ENCODE results near the gene EGFL8.

The EGFL8 gene

GRCh38 chr6:32167154-32167760 is 2.9 kb downstream of the EGFL8 start:
- no peak for DNase-seq (ENCODE audit: low read depth)
- H3K4me3 ChIP-seq (ENCODE audit: control insufficient read depth, low read depth, low read length), result no peak overlapping the region
- TF ChIP-seq, protein P1, sequence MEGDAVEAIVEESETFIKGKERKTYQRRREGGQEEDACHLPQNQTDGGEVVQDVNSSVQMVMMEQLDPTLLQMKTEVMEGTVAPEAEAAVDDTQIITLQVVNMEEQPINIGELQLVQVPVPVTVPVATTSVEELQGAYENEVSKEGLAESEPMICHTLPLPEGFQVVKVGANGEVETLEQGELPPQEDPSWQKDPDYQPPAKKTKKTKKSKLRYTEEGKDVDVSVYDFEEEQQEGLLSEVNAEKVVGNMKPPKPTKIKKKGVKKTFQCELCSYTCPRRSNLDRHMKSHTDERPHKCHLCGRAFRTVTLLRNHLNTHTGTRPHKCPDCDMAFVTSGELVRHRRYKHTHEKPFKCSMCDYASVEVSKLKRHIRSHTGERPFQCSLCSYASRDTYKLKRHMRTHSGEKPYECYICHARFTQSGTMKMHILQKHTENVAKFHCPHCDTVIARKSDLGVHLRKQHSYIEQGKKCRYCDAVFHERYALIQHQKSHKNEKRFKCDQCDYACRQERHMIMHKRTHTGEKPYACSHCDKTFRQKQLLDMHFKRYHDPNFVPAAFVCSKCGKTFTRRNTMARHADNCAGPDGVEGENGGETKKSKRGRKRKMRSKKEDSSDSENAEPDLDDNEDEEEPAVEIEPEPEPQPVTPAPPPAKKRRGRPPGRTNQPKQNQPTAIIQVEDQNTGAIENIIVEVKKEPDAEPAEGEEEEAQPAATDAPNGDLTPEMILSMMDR (IDR thresholded peaks at IDR 0.05; ENCODE audit: control insufficient read depth, insufficient read depth, low read depth, low read length, missing control alignments), result no peak

- no peak overlapping the region for H3K4me3 ChIP-seq (ENCODE audit: control insufficient read depth, low read depth, low read length)
- TF ChIP-seq, protein P1 (IDR thresholded peaks at IDR 0.05; ENCODE audit: control insufficient read depth, insufficient read depth, low read depth, low read length, missing control alignments), result no peak
- DNase-seq (ENCODE audit: low read depth), result no peak
These were observed 3.4 kb downstream of the EGFL8 start for GRCh38 chr6:32167761-32168262.

- no peak overlapping the region for H3K4me3 ChIP-seq (ENCODE audit: control insufficient read depth, low read depth, low read length)
- TF ChIP-seq, protein P1 (IDR thresholded peaks at IDR 0.05; ENCODE audit: control insufficient read depth, insufficient read depth, low read depth, low read length, missing control alignments), result no peak
- no peak for DNase-seq (ENCODE audit: low read depth)
These were observed 4.0 kb downstream of the EGFL8 start for GRCh38 chr6:32168350-32168749.

DNA sequence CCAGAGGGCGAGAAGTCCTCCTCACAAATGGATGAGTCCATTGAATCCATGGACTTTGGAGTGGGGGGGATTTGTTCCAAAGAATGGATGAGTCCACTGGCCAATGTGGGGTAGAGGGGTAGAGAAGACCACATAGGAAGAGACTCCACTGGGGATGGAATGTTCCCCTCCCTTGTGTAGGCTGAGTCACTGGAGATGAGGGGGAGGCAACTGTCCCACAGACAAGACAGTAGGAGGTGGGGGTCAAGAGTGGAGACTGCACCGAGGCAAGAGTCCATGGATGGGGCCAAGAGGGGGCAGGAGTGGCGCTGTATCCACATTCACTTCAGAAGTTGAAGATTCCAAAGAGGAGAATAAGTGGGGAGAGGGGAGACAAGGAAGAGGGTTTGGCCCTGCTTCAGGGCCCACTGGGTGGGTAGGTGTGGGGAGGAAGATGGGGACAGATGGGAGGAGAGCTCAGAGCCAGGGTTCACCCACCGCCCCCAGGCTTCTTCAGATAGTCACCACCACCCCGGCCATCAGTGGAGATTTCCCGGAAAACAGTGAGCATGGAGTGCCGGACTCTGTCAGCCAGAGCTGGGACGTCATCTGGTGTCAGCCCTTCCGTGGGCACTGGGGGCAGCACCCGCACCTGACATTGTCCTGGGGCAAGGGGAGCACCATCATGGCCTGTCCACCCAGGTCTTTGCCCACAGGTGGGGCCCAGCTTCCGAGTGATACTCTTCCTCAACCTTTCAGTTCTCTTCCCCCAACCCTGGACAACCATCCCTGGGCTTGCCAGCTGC is 4.6 kb downstream of the EGFL8 start:
- DNase-seq (ENCODE audit: low read depth), result no peak
- TF ChIP-seq, protein P1 (IDR thresholded peaks at IDR 0.05; ENCODE audit: control insufficient read depth, insufficient read depth, low read depth, low read length, missing control alignments), result no peak
- H3K4me3 ChIP-seq (ENCODE audit: control insufficient read depth, low read depth, low read length), result no peak overlapping the region

- H3K4me3 ChIP-seq (ENCODE audit: control insufficient read depth, low read depth, low read length), result no peak overlapping the region
- TF ChIP-seq, protein P1 (IDR thresholded peaks at IDR 0.05; ENCODE audit: control insufficient read depth, insufficient read depth, low read depth, low read length, missing control alignments), result no peak
- no peak for DNase-seq (ENCODE audit: low read depth)
These were observed 5.9 kb downstream of the EGFL8 start for GRCh38 chr6:32170294-32170693.

DNA sequence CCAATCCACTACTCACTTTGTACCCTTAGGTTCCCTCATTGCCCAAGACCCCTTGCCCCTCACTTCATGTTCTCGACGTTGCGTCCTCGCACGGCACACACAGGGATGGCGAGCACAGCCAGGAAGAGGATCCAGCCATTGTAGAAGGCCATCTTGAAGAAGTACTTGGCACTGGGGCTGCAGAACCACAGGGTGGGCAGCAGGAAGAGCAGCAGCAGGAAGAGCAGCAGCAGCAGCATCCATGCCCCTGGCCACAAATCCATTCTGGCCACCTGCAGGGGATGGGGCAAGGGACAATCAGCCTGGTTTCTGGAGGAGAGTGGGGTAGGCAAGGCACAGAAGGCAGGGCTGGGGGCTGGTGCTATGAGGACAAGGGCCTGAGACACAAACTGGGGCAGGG is 6.8 kb downstream of the EGFL8 start:
- no peak overlapping the region for H3K4me3 ChIP-seq (ENCODE audit: control insufficient read depth, low read depth, low read length)
- TF ChIP-seq, protein P1 (IDR thresholded peaks at IDR 0.05; ENCODE audit: control insufficient read depth, insufficient read depth, low read depth, low read length, missing control alignments), result no peak
- no peak for DNase-seq (ENCODE audit: low read depth)

Data from AG09309 (cell line).